K562 (cell line): ENCODE measurements around the gene NUP62CL. TPM values are rescaled to one million over a fixed set of nuclear protein-coding genes. Genes with fewer than 3 reads are reported as not detected.

Experiments used
- ATAC-seq: fragments of 200-7000 bp; cut with Tn5 transposase; 3 replicates; pipeline ENCODE4 v1.9.1; 2020; ENCODE audit warnings: moderate library complexity
- BruUV-seq: library from RNA; stranded (reverse); fragments of 400-500 nt; replicated peaks from 2 replicates; lab custom pipeline; 2021; lab: Mats Ljungman, UMichigan
- CTCF ChIA-PET: fragments of 300-600 bp; formaldehyde crosslinking; extraction: SDS; loops from one replicate; lab custom pipeline; 2021; ENCODE audit warnings: low intra/inter-chr PET ratio; lab: Yijun Ruan, JAX
- POLR2A ChIA-PET: fragments of 300-600, 350-650 bp; sonication (Branson Sonifier 250); formaldehyde crosslinking; extraction: SDS; loops from one replicate; lab custom pipeline; 2021; ENCODE audit warnings: antibody characterized with exemption, inconsistent platforms; lab: Yijun Ruan, JAX
- DNase-seq, 4 experiments: peaks; one replicate each; pipeline versions ENCODE4 v3.0.0 to v3.0.0-alpha.2; 2011 to 2018; ENCODE audit warnings: low spot score in 3 of 4, mixed read lengths in 3 of 4; ENCODE audit errors: extremely low read depth in 1 of 4
- FAIRE-seq: peaks from 2 replicates; lab custom pipeline; 2011; peaks lifted over from hg19 to GRCh38; lab: Jason Lieb, UNC
- H2AFZ ChIP-seq: 2 replicates; pipeline ENCODE4 v1.6.0; 2011; ENCODE audit warnings: low read depth, low read length, control low read depth, inconsistent platforms
- H3K27ac ChIP-seq: fragments of 200-600 bp; 3 replicates; pipeline ENCODE4 v1.8.0; 2011; ENCODE audit warnings: low read depth, mild to moderate bottlenecking, control low read depth, inconsistent platforms, low read length, moderate library complexity, mixed read lengths; ENCODE audit errors: extremely low read depth
- H3K27me3 ChIP-seq, 2 experiments: fragments of 300-600 bp in 1 of 2; 2 replicates in 1 of 2; 3 replicates in 1 of 2; pipeline versions ENCODE4 v1.6.0 to v1.8.0; 2011; ENCODE audit warnings: inconsistent platforms in 2 of 2, low read length in 2 of 2, mild to moderate bottlenecking in 1 of 2, mixed read lengths in 1 of 2, moderate library complexity in 1 of 2; ENCODE audit not compliant: control insufficient read depth in 2 of 2, insufficient read depth in 2 of 2
- H3K36me3 ChIP-seq: fragments of 300-600 bp; 3 replicates; pipeline ENCODE4 v1.8.0; 2011; ENCODE audit warnings: mild to moderate bottlenecking, low read length, inconsistent platforms; ENCODE audit not compliant: control insufficient read depth, insufficient read depth
- H3K4me1 ChIP-seq, 2 experiments: fragments of 200-600 bp in 1 of 2; replicated peaks in 1 of 2; 2 replicates in 1 of 2; 3 replicates in 1 of 2; pipeline versions ENCODE4 v1.5.1 to v1.8.0; 2011; ENCODE audit warnings: inconsistent platforms in 2 of 2, low read length in 2 of 2, mild to moderate bottlenecking in 1 of 2, mixed read lengths in 1 of 2, moderate library complexity in 1 of 2; ENCODE audit not compliant: control insufficient read depth in 2 of 2, insufficient read depth in 2 of 2
- H3K4me2 ChIP-seq: 2 replicates; pipeline ENCODE4 v1.6.1; 2011; ENCODE audit warnings: low read length, control low read depth, inconsistent platforms, mixed read lengths; ENCODE audit not compliant: insufficient read depth
- H3K4me3 ChIP-seq: fragments of 200-600 bp; sonication (generic), shearing (Covaris generic); 2 replicates; pipeline ENCODE4 v1.5.1; 2016; ENCODE audit warnings: control low read depth, inconsistent platforms
- H3K79me2 ChIP-seq: fragments of 200-600 bp; 3 replicates; pipeline ENCODE4 v1.8.0; 2011; ENCODE audit warnings: low read length, inconsistent platforms; ENCODE audit not compliant: control insufficient read depth, insufficient read depth
- H3K9ac ChIP-seq, 2 experiments: 2 replicates each; pipeline versions ENCODE4 v1.6.0 to v1.6.1; 2011; ENCODE audit warnings: low read depth in 2 of 2, low read length in 2 of 2, control low read depth in 1 of 2, inconsistent platforms in 1 of 2, mild to moderate bottlenecking in 1 of 2, mixed read lengths in 1 of 2; ENCODE audit not compliant: insufficient read depth in 1 of 2
- H3K9me1 ChIP-seq: one replicate; pipeline ENCODE4 v1.6.0; 2011; ENCODE audit warnings: inconsistent platforms, mild to moderate bottlenecking, low read length, moderate library complexity; ENCODE audit not compliant: control insufficient read depth, insufficient read depth
- H3K9me3 ChIP-seq: replicated peaks from 2 replicates; pipeline ENCODE4 v1.5.1; 2011; ENCODE audit warnings: low read depth, low read length, inconsistent platforms; ENCODE audit not compliant: control insufficient read depth, insufficient read depth
- H4K20me1 ChIP-seq: replicated peaks from 2 replicates; pipeline ENCODE4 v1.6.1; 2011; ENCODE audit warnings: low read length, inconsistent platforms, mixed read lengths; ENCODE audit not compliant: control insufficient read depth, insufficient read depth
- ARID1B ChIP-seq: fragments of 450-650 bp; IDR thresholded peaks from 2 replicates; pipeline ENCODE4 v1.6.1; 2016; ENCODE audit warnings: antibody characterized with exemption, mild to moderate bottlenecking, inconsistent platforms
- BACH1 ChIP-seq: fragments of 200-800 bp; sonication (Bioruptor generic); IDR thresholded peaks from 2 replicates; pipeline ENCODE4 v1.6.1; 2016; ENCODE audit warnings: missing genetic modification characterization, missing compliant biosample characterization
- C11orf30 ChIP-seq: fragments of 450-650 bp; IDR thresholded peaks from 2 replicates; pipeline ENCODE4 v1.6.1; 2016; ENCODE audit warnings: low read depth, mild to moderate bottlenecking
- CBFA2T3 ChIP-seq: fragments of 450-650 bp; IDR thresholded peaks from 2 replicates; pipeline ENCODE4 v1.6.1; 2017
- CXXC5 ChIP-seq: fragments of 250-450 bp; sonication (Bioruptor Pico); IDR thresholded peaks from 2 replicates; pipeline ENCODE4 v1.8.0; 2022; ENCODE audit warnings: inconsistent platforms, mild to moderate bottlenecking, moderate library complexity
- DPF2 ChIP-seq: fragments of 450-650 bp; IDR thresholded peaks from 2 replicates; pipeline ENCODE4 v1.6.1; 2016
- KLF6 ChIP-seq: fragments of 250-450 bp; sonication (Bioruptor Pico); IDR thresholded peaks from 2 replicates; pipeline ENCODE4 v1.4.0; 2020; ENCODE audit warnings: mild to moderate bottlenecking, moderate library complexity, borderline replicate concordance
- MAFG ChIP-seq: fragments of 450-650 bp; conservative IDR thresholded peaks from 2 replicates; pipeline ENCODE4 v1.6.1; 2016; ENCODE audit warnings: missing genetic modification characterization, missing compliant biosample characterization
- NFE2 ChIP-seq: IDR thresholded peaks from 2 replicates; pipeline ENCODE4 v1.6.1; 2014; ENCODE audit warnings: antibody characterized with exemption, low read depth
- NFIC ChIP-seq: fragments of 450-650 bp; IDR thresholded peaks from 2 replicates; pipeline ENCODE4 v1.6.1; 2017; ENCODE audit warnings: mild to moderate bottlenecking, inconsistent platforms
- PBX2 ChIP-seq, 2 experiments: IDR thresholded peaks in 1 of 2; conservative IDR thresholded peaks in 1 of 2; 2 replicates each; pipeline ENCODE4 v1.6.1; 2016; ENCODE audit warnings: low read depth in 2 of 2, mild to moderate bottlenecking in 1 of 2, missing compliant biosample characterization in 1 of 2, missing genetic modification characterization in 1 of 2, moderate library complexity in 1 of 2
- SMARCE1 ChIP-seq: fragments of 450-650 bp; IDR thresholded peaks from 2 replicates; pipeline ENCODE4 v1.7.1; 2016; ENCODE audit warnings: mild to moderate bottlenecking
- SOX6 ChIP-seq: fragments of 450-650 bp; IDR thresholded peaks from 2 replicates; pipeline ENCODE4 v1.6.1; 2014; ENCODE audit warnings: mild to moderate bottlenecking
- ZNF133 ChIP-seq: fragments of 250-450 bp; sonication (Bioruptor Pico); IDR thresholded peaks from 2 replicates; pipeline ENCODE4 v1.4.0; 2020; ENCODE audit warnings: mild to moderate bottlenecking
- ZNF384 ChIP-seq: IDR thresholded peaks from 2 replicates; pipeline ENCODE4 v1.6.1; 2012; ENCODE audit warnings: low read depth, low read length, improper control_type of control experiment
- WGBS: fragments of 100-300 bp; shearing (Covaris generic); methylation state at CpG from one replicate; pipeline ENCODE4 v1.1.6; 2016; ENCODE audit warnings: low coverage, mixed read lengths; ENCODE audit not compliant: insufficient coverage; ENCODE audit errors: missing lambda C conversion rate; 5-methylcytosine and 5-hydroxymethylcytosine counted together
- in situ Hi-C: fragments of 300-500 bp; cut with MboI; formaldehyde crosslinking; loops from 4 replicates; pipeline ENCODE4 v1.15.0; 2018; ENCODE audit warnings: inconsistent platforms, mixed read lengths
- intact Hi-C: fragments of 100-400 bp; cut with micrococcal nuclease; formaldehyde crosslinking; loops from 2 replicates; pipeline ENCODE4 v1.14.2; 2022
- polyA plus RNA-seq, 8 experiments: library from polyadenylated mRNA; depleted of rRNA in 4 of 8; stranded (reverse) in 5 of 8; unstranded in 3 of 8; fragments of >200 nt; fragmentation: Nextera tagmentation in 2 of 8; fragmentation: Illumina TruSeq in 1 of 8; extraction: Ambion mirVana in 2 of 8; extraction: Trizol in 1 of 8; gene quantifications; 2 replicates each; pipeline versions ENCODE4 v1.2.1 to v1.2.3, GENCODE V29; 2011 to 2014; ENCODE audit warnings: inconsistent platforms in 1 of 8, missing spikeins in 1 of 8
- total RNA-seq, 7 experiments: library from RNA; depleted of rRNA in 6 of 7; stranded (reverse); fragments of >200 nt in 6 of 7; fragmentation: Illumina TruSeq in 2 of 7; extraction: Trizol in 2 of 7; gene quantifications; 2 replicates each; pipeline versions ENCODE4 v1.2.1 to v1.2.3, GENCODE V29; 2011 to 2021; ENCODE audit warnings: low replicate concordance in 1 of 7
- TF ChIP-seq, protein P1 (sequence below): fragments of 250-450 bp; sonication (Bioruptor Pico); IDR thresholded peaks from 2 replicates; pipeline ENCODE4 v1.5.0; 2020; ENCODE audit warnings: mild to moderate bottlenecking

Gene NUP62CL
- total and polyA plus RNA-seq, 9 of the 15 experiments (the other 6 are each of a cell fraction or from before 2014, with no cell fraction given), result 29.7 to 101 (median 42.7) TPM

DNA sequence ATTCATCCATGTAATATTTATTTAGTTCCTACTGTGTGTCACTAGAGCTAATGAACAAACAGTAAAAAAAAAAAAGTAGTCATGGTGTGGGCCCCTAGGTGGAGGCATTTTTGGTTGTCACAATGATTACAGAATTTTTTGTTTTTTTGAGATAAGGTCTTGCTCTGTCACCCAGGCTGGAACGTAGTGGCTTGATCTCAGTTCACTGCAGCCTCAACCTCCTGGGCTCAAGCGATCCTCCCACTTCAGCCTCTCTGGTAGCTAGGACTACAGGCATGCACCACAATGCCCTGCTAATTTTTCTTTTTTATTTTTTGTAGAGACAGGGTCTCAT lies 22.2 kb upstream of the NUP62CL start:
- Histone ChIP-seq H3K36me3 (no peaks in the 10 kb centered on the region), H3K9ac (no peak overlapping the region), H3K4me1 (peaks cover 0 to 5% of the 10 kb centered on the region in 2 experiments; a peak in 2 of 5 replicates), H3K9me1 (no peaks in the 10 kb centered on the region), H3K4me2 (no peak overlapping the region), H3K27ac (no peak overlapping the region), H3K27me3 (no peaks in the 10 kb centered on the region), H2AFZ (no peak overlapping the region), H3K9me3 (no peaks in the 10 kb centered on the region), H3K79me2 (no peaks in the 10 kb centered on the region), H3K4me3 (no peak overlapping the region), H4K20me1 (no peaks in the 10 kb centered on the region)
- no TSS peak for BruUV-seq
- ChIA-PET POLR2A (interaction anchor here (0.9 kb wide), 1 partner anchor 21 kb away, joined by 4 read pairs; no protein-coding TSS in a partner anchor), CTCF (no interaction called here)
- FAIRE-seq (peak; percentile 67), DNase-seq (peak in 1 of 4 experiments; percentile 36), ATAC-seq (peak; percentile 83)
- in situ Hi-C loops, result no loop called here
- WGBS, result 0% methylated on average over 2 of the region's 2 CpGs
- TF ChIP-seq ZNF133 (CRISPR knock-in tag) (no peak), SMARCE1 (peak; percentile 44; the same call in 1 of the 2 replicates), KLF6 (CRISPR knock-in tag) (no peak), CXXC5 (CRISPR knock-in tag) (0 out of 2 replicates have a peak, but pooled peaks have one; percentile 10), NFIC (peak; percentile 34; the same call in 1 of the 2 replicates), CBFA2T3 (peak; percentile 14; the same call in 1 of the 2 replicates), ARID1B (peak; percentile 34; the same call in 1 of the 2 replicates), ZNF384 (peak; percentile 74), BACH1 (tag) (no peak), DPF2 (peak; percentile 74), C11orf30 (peak; percentile 21; the same call in 1 of the 2 replicates), NFE2 (peak; percentile 74), MAFG (tag) (peak; percentile 47; the same call in 1 of the 2 replicates), SOX6 (0 out of 2 replicates have a peak, but pooled peaks have one; percentile 14), PBX2 (CRISPR knock-in tag; IDR thresholded peaks at IDR 0.05; ENCODE audit: low read depth) (no peak), PBX2 (tag; conservative IDR thresholded peaks at IDR 0.05; ENCODE audit: low read depth) (0 out of 2 replicates have a peak, but pooled peaks have one; percentile 39)
- TF ChIP-seq, protein P1, sequence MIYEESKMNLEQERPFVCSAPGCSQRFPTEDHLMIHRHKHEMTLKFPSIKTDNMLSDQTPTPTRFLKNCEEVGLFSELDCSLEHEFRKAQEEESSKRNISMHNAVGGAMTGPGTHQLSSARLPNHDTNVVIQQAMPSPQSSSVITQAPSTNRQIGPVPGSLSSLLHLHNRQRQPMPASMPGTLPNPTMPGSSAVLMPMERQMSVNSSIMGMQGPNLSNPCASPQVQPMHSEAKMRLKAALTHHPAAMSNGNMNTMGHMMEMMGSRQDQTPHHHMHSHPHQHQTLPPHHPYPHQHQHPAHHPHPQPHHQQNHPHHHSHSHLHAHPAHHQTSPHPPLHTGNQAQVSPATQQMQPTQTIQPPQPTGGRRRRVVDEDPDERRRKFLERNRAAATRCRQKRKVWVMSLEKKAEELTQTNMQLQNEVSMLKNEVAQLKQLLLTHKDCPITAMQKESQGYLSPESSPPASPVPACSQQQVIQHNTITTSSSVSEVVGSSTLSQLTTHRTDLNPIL (CRISPR knock-in tag), result no peak
- intact Hi-C loops, result no loop called here
